GM12891 (cell line): ENCODE data around the gene CLNK.

Experiments
- POLR2A ChIP-seq: IDR thresholded peaks from 2 replicates; pipeline ENCODE4 v1.6.1; 2011; ENCODE audit warnings: low read depth, low read length, control low read depth
- POLR2AphosphoS5 ChIP-seq: IDR thresholded peaks from 2 replicates; pipeline ENCODE4 v1.6.1; 2011; ENCODE audit warnings: low read depth, low read length, control low read depth
- SPI1 ChIP-seq: IDR thresholded peaks from 2 replicates; pipeline ENCODE4 v1.6.1; 2011; ENCODE audit warnings: low read depth, low read length, control low read depth

GRCh38 chr4:10659251-10659650 is 25.3 kb downstream of the CLNK start:
- TF ChIP-seq POLR2AphosphoS5 = no peak
- no peak for TF ChIP-seq POLR2A
- TF ChIP-seq SPI1 = no peak
